HCT116 (cell line): Measurements from ENCODE around the gene GABBR2. TPM values are rescaled to one million over a fixed set of nuclear protein-coding genes. Genes with fewer than 3 reads are reported as not detected.

Experiments used
- ATAC-seq: fragments of 200-7000 bp; cut with Tn5 transposase; 2 replicates; pipeline ENCODE4 v1.9.1; 2020; ENCODE audit warnings: mild to moderate bottlenecking, moderate library complexity
- BruUV-seq: library from RNA; stranded (reverse); fragments of 400-500 nt; replicated peaks from 2 replicates; lab custom pipeline; 2021; lab: Mats Ljungman, UMichigan
- CTCF ChIA-PET: fragments of 300-600 bp; sonication (Branson Sonifier 250); formaldehyde crosslinking; loops from one replicate; lab custom pipeline; 2021; ENCODE audit warnings: antibody characterized with exemption; lab: Charles Lee
- POLR2A ChIA-PET: fragments of 300-600, 350-600 bp; sonication (Branson Sonifier 250); formaldehyde crosslinking; loops from one replicate; lab custom pipeline; 2021; ENCODE audit warnings: antibody characterized with exemption; lab: Charles Lee
- RAD21 ChIA-PET, 2 experiments: fragments of 300-600 bp; sonication (Branson Sonifier 250); formaldehyde crosslinking; loops; one replicate each; lab custom pipeline; 2023; ENCODE audit warnings: low total read pairs in 2 of 2; ENCODE audit not compliant: uncharacterized antibody in 2 of 2, unreplicated experiment in 2 of 2, low non-redundant PET in 1 of 2; lab: Charles Lee
- DNase-seq: peaks from one replicate; pipeline ENCODE4 v3.0.0-alpha.2; 2010; ENCODE audit warnings: low read depth, low spot score
- H2AFZ ChIP-seq: fragments of 200-600 bp; shearing (Covaris generic), sonication (generic); 2 replicates; pipeline ENCODE4 v1.6.1; 2017; ENCODE audit warnings: low read depth, mixed run types, mixed read lengths, antibody characterized with exemption, low read length; ENCODE audit not compliant: poor library complexity, severe bottlenecking
- H3K27ac ChIP-seq: 2 replicates; pipeline ENCODE4 v1.5.1; 2012; ENCODE audit warnings: low read depth, low read length
- H3K27me3 ChIP-seq: fragments of 200-600 bp; sonication (generic); 2 replicates; pipeline ENCODE4 v1.6.1; 2016; ENCODE audit warnings: mixed run types, low read length, mixed read lengths; ENCODE audit not compliant: insufficient read depth
- H3K36me3 ChIP-seq, 2 experiments: fragments of 200-500 bp in 1 of 2; fragments of 200-600 bp in 1 of 2; sonication (Bioruptor generic) in 1 of 2; sonication (generic) in 1 of 2; 2 replicates each; pipeline versions ENCODE4 v1.5.1 to v1.6.1; 2014 to 2016; ENCODE audit warnings: low read length in 2 of 2, inconsistent platforms in 1 of 2, mixed read lengths in 1 of 2, mixed run types in 1 of 2; ENCODE audit not compliant: insufficient read depth in 2 of 2, control insufficient read depth in 1 of 2
- H3K4me1 ChIP-seq, 2 experiments: fragments of 200-600 bp in 1 of 2; sonication (generic) in 1 of 2; 2 replicates each; pipeline versions ENCODE4 v1.5.1 to v1.6.1; 2012 to 2017; ENCODE audit warnings: low read length in 2 of 2, inconsistent platforms in 1 of 2, mild to moderate bottlenecking in 1 of 2, mixed read lengths in 1 of 2, mixed run types in 1 of 2, moderate library complexity in 1 of 2; ENCODE audit not compliant: insufficient read depth in 2 of 2, control insufficient read depth in 1 of 2
- H3K4me2 ChIP-seq: fragments of 200-600 bp; sonication (generic); 2 replicates; pipeline ENCODE4 v1.6.1; 2017; ENCODE audit warnings: mixed run types, low read length, mixed read lengths
- H3K4me3 ChIP-seq, 2 experiments: fragments of 200-600 bp in 1 of 2; sonication (generic) in 1 of 2; replicated peaks in 1 of 2; 2 replicates each; pipeline ENCODE4 v1.5.1; 2011 to 2016; ENCODE audit warnings: low read length in 2 of 2, control low read depth in 1 of 2, low read depth in 1 of 2, mild to moderate bottlenecking in 1 of 2, mixed read lengths in 1 of 2, mixed run types in 1 of 2
- H3K79me2 ChIP-seq: fragments of 200-600 bp; sonication (generic); 2 replicates; pipeline ENCODE4 v1.6.1; 2017; ENCODE audit warnings: mild to moderate bottlenecking, mixed run types, low read length, moderate library complexity, mixed read lengths; ENCODE audit not compliant: insufficient read depth
- H3K9ac ChIP-seq: fragments of 200-600 bp; sonication (generic); 2 replicates; pipeline ENCODE4 v1.6.1; 2016; ENCODE audit warnings: low read length, mixed read lengths
- H3K9me2 ChIP-seq: fragments of 200-600 bp; sonication (generic), shearing (Covaris generic); 2 replicates; pipeline ENCODE4 v1.6.1; 2017; ENCODE audit warnings: mixed run types, mild to moderate bottlenecking, moderate library complexity; ENCODE audit not compliant: insufficient read depth
- H3K9me3 ChIP-seq, 2 experiments: fragments of 200-500 bp in 1 of 2; fragments of 200-600 bp in 1 of 2; sonication (Bioruptor generic) in 1 of 2; sonication (generic) in 1 of 2; 2 replicates each; pipeline ENCODE4 v1.6.1; 2014 to 2017; ENCODE audit warnings: low read length in 2 of 2, mixed read lengths in 2 of 2, inconsistent platforms in 1 of 2, low read depth in 1 of 2, mild to moderate bottlenecking in 1 of 2, mixed run types in 1 of 2, moderate library complexity in 1 of 2; ENCODE audit not compliant: control insufficient read depth in 1 of 2, insufficient read depth in 1 of 2
- H4K20me1 ChIP-seq: fragments of 200-600 bp; sonication (generic), shearing (Covaris generic); 2 replicates; pipeline ENCODE4 v1.6.1; 2017; ENCODE audit warnings: mixed run types, mild to moderate bottlenecking, moderate library complexity; ENCODE audit not compliant: insufficient read depth
- CEBPB ChIP-seq: IDR thresholded peaks from 2 replicates; pipeline ENCODE4 v1.6.1; 2012; ENCODE audit warnings: low read depth
- EGR1 ChIP-seq: IDR thresholded peaks from 2 replicates; pipeline ENCODE4 v1.6.1; 2012; ENCODE audit warnings: low read depth
- ELF1 ChIP-seq: IDR thresholded peaks from 2 replicates; pipeline ENCODE4 v1.6.1; 2012; ENCODE audit warnings: low read depth, borderline replicate concordance
- EZH2 ChIP-seq: fragments of 200-600 bp; sonication (generic); IDR thresholded peaks from 2 replicates; pipeline ENCODE4 v1.6.1; 2017; ENCODE audit warnings: antibody characterized with exemption, mixed run types
- EZH2phosphoT487 ChIP-seq: fragments of 200-600 bp; IDR thresholded peaks from 2 replicates; pipeline ENCODE4 v1.6.1; 2018; ENCODE audit warnings: antibody characterized with exemption, borderline replicate concordance
- FOSL1 ChIP-seq: IDR thresholded peaks from 2 replicates; pipeline ENCODE4 v1.6.1; 2012; ENCODE audit warnings: low read depth
- JUND ChIP-seq: IDR thresholded peaks from 2 replicates; pipeline ENCODE4 v1.6.1; 2012
- POLR2A ChIP-seq: IDR thresholded peaks from 2 replicates; pipeline ENCODE4 v1.7.0; 2011; ENCODE audit warnings: borderline replicate concordance; ENCODE audit not compliant: insufficient read depth, insufficient read length; ENCODE audit errors: extremely low read depth
- POLR2AphosphoS5 ChIP-seq: IDR thresholded peaks from 2 replicates; pipeline ENCODE4 v1.6.1; 2011; ENCODE audit warnings: mild to moderate bottlenecking, low read depth, low read length, moderate library complexity
- RAD21 ChIP-seq: IDR thresholded peaks from 2 replicates; pipeline ENCODE4 v1.6.1; 2012; ENCODE audit warnings: low read depth, mild to moderate bottlenecking
- SIN3A ChIP-seq: IDR thresholded peaks from 2 replicates; pipeline ENCODE4 v1.6.1; 2012; ENCODE audit warnings: low read depth
- SP1 ChIP-seq: IDR thresholded peaks from 2 replicates; pipeline ENCODE4 v1.6.1; 2012; ENCODE audit warnings: low read depth
- TCF7L2 ChIP-seq: IDR thresholded peaks from 2 replicates; pipeline ENCODE4 v1.7.0; 2011; ENCODE audit warnings: borderline replicate concordance, inconsistent platforms; ENCODE audit not compliant: insufficient read depth, insufficient read length; ENCODE audit errors: extremely low read depth
- YY1 ChIP-seq: IDR thresholded peaks from 2 replicates; pipeline ENCODE4 v1.6.1; 2011; ENCODE audit warnings: low read length, low read depth, moderate library complexity, mild to moderate bottlenecking; ENCODE audit not compliant: insufficient replicate concordance; ENCODE audit errors: extremely low read depth
- intact Hi-C: fragments of 100-400 bp; cut with micrococcal nuclease; formaldehyde crosslinking; loops from 2 replicates; pipeline ENCODE4 v1.10.0; 2022
- total RNA-seq: library from RNA; stranded (reverse); gene quantifications from one replicate; pipeline ENCODE4 v1.2.1, GENCODE V29; 2021; ENCODE audit not compliant: unreplicated experiment
- TF ChIP-seq, protein P1 (sequence below): IDR thresholded peaks from 2 replicates; pipeline ENCODE4 v1.6.1; 2012
- TF ChIP-seq, protein P2 (sequence below): IDR thresholded peaks from 2 replicates; pipeline ENCODE4 v1.6.1; 2011; ENCODE audit warnings: mild to moderate bottlenecking, low read length, moderate library complexity; ENCODE audit not compliant: insufficient replicate concordance; ENCODE audit errors: extremely low read depth

GABBR2 gene
- total RNA-seq, 1 experiment from 2014 or later: 0.15 TPM

DNA sequence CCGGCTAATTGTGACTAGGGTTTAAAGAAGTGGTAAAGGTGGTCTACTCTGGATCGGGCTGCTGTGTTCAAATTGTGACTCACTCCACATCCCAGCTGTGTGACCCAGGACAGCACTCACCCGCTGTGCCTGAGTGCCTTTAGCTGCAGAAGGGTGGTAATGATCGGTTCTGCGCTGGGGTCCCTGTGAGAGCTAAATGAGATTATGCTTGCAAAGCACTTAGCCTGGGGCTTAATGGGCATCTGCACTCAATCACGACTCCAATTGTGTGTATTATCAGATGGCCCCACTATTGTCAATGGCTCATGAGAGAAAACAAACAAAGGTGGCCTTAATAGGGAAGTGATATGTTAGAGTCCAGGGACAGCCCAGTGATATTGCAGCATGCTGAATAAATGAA lies 428.2 kb downstream of the GABBR2 start:
- ChIA-PET POLR2A (no interaction called here), RAD21 (no interaction called here), CTCF (no interaction called here)

GRCh38 chr9:98280162-98280561 lies 428.6 kb downstream of the GABBR2 start:
- no peak overlapping the region for H3K27ac ChIP-seq
- H3K4me2 ChIP-seq: no peak overlapping the region
- DNase-seq: no peak
- H3K4me3 ChIP-seq: no peak overlapping the region
- intact Hi-C loops: no loop called here
- H3K4me1 ChIP-seq: peaks cover 0 to 10% of the 10 kb centered on the region in 2 experiments; a peak in 2 of 4 replicates
- TF ChIP-seq EGR1 (no peak), JUND (no peak), SP1 (no peak), POLR2AphosphoS5 (no peak), FOSL1 (no peak), TCF7L2 (no peak), EZH2 (no peak), ELF1 (no peak), SIN3A (no peak), EZH2phosphoT487 (no peak), CEBPB (no peak), POLR2A (no peak), RAD21 (no peak), YY1 (no peak)
- TF ChIP-seq, protein P1, sequence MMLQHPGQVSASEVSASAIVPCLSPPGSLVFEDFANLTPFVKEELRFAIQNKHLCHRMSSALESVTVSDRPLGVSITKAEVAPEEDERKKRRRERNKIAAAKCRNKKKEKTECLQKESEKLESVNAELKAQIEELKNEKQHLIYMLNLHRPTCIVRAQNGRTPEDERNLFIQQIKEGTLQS: no peak
- TF ChIP-seq, protein P2, sequence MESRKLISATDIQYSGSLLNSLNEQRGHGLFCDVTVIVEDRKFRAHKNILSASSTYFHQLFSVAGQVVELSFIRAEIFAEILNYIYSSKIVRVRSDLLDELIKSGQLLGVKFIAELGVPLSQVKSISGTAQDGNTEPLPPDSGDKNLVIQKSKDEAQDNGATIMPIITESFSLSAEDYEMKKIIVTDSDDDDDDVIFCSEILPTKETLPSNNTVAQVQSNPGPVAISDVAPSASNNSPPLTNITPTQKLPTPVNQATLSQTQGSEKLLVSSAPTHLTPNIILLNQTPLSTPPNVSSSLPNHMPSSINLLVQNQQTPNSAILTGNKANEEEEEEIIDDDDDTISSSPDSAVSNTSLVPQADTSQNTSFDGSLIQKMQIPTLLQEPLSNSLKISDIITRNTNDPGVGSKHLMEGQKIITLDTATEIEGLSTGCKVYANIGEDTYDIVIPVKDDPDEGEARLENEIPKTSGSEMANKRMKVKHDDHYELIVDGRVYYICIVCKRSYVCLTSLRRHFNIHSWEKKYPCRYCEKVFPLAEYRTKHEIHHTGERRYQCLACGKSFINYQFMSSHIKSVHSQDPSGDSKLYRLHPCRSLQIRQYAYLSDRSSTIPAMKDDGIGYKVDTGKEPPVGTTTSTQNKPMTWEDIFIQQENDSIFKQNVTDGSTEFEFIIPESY: no peak
- H3K9ac ChIP-seq: no peak overlapping the region
- no peak overlapping the region for H2AFZ ChIP-seq
- ChIA-PET POLR2A (no interaction called here), CTCF (no interaction called here), RAD21 (no interaction called here)
- H3K9me2 ChIP-seq: no peaks in the 10 kb centered on the region
- 0 out of 2 replicates have a peak, but pooled peaks cover 2% of the 10 kb centered on the region for H3K27me3 ChIP-seq
- ATAC-seq: no peak
- H3K36me3 ChIP-seq: no peaks in the 10 kb centered on the region
- no peaks in the 10 kb centered on the region for H4K20me1 ChIP-seq
- H3K9me3 ChIP-seq: no peaks in the 10 kb centered on the region
- H3K79me2 ChIP-seq: no peaks in the 10 kb centered on the region
- BruUV-seq: no TSS peak

More for the DNA sequence above, 428.2 kb downstream of the GABBR2 start:
- Histone ChIP-seq H2AFZ (no peak overlapping the region), H3K36me3 (no peaks in the 10 kb centered on the region), H3K9ac (no peak overlapping the region), H3K4me3 (no peak overlapping the region), H3K4me1 (peaks cover 0 to 10% of the 10 kb centered on the region in 2 experiments; a peak in 2 of 4 replicates), H3K9me2 (no peaks in the 10 kb centered on the region), H3K27ac (no peak overlapping the region), H3K9me3 (no peaks in the 10 kb centered on the region), H3K79me2 (no peaks in the 10 kb centered on the region), H4K20me1 (no peaks in the 10 kb centered on the region), H3K4me2 (no peak overlapping the region), H3K27me3 (0 out of 2 replicates have a peak, but pooled peaks cover 2% of the 10 kb centered on the region)
- DNase-seq (no peak), ATAC-seq (no peak)
- no TSS peak for BruUV-seq
- intact Hi-C loops: no loop called here
- TF ChIP-seq CEBPB (no peak), YY1 (no peak)
